Spleen (tissue), 11 donors: ENCODE data around the gene HAPLN2. TPM values are rescaled to one million over a fixed set of nuclear protein-coding genes. Genes with fewer than 3 reads are reported as not detected.

ENCODE experiments used
- DNase-seq: peaks from one replicate; pipeline ENCODE4 v3.0.0-alpha.2; 2020
- H3K27ac ChIP-seq, 8 donors: fragments of 200-600 bp; sonication (generic) in 7 of 8; 1 replicate in 4 of 8; 2 replicates in 4 of 8; pipeline versions ENCODE4 v1.5.0 to v1.8.0; 2016 to 2021; ENCODE audit warnings: inconsistent platforms in 4 of 8, mild to moderate bottlenecking in 4 of 8, moderate library complexity in 1 of 8
- H3K27me3 ChIP-seq, 7 donors: fragments of 200-600 bp; sonication (generic) in 6 of 7; replicated peaks in 1 of 7; 1 replicate in 4 of 7; 2 replicates in 3 of 7; pipeline versions ENCODE4 v1.5.0 to v1.8.0; 2016 to 2021; ENCODE audit warnings: inconsistent platforms in 3 of 7, mild to moderate bottlenecking in 1 of 7
- H3K36me3 ChIP-seq, 6 donors: fragments of 200-600 bp; sonication (generic) in 5 of 6; 1 replicate in 4 of 6; 2 replicates in 2 of 6; pipeline versions ENCODE4 v1.5.0 to v1.8.0; 2016 to 2021; ENCODE audit warnings: inconsistent platforms in 2 of 6
- H3K4me1 ChIP-seq, 6 donors: fragments of 200-600 bp; sonication (generic) in 5 of 6; 1 replicate in 3 of 6; 2 replicates in 3 of 6; pipeline versions ENCODE4 v1.5.0 to v1.8.0; 2016 to 2021; ENCODE audit warnings: inconsistent platforms in 3 of 6
- H3K4me3 ChIP-seq, 8 donors: fragments of 200-600 bp; sonication (generic) in 7 of 8; 1 replicate in 4 of 8; 2 replicates in 4 of 8; pipeline versions ENCODE4 v1.5.0 to v1.8.0; 2016 to 2021; ENCODE audit warnings: inconsistent platforms in 4 of 8, mild to moderate bottlenecking in 4 of 8, moderate library complexity in 2 of 8
- H3K9me3 ChIP-seq, 8 donors: fragments of 200-600 bp; sonication (generic) in 7 of 8; 1 replicate in 4 of 8; 2 replicates in 4 of 8; pipeline versions ENCODE4 v1.5.0 to v1.8.0; 2016 to 2021; ENCODE audit warnings: inconsistent platforms in 4 of 8
- POLR2A ChIP-seq, 3 donors: fragments of 450-650 bp; IDR thresholded peaks; one replicate each; pipeline ENCODE4 v1.5.1; 2017; ENCODE audit warnings: antibody characterized with exemption in 3 of 3, mild to moderate bottlenecking in 1 of 3
- POLR2AphosphoS5 ChIP-seq, 3 donors: sonication (generic); formaldehyde crosslinking; IDR thresholded peaks; one replicate each; pipeline ENCODE4 v1.5.1; 2017; ENCODE audit warnings: antibody characterized with exemption in 3 of 3
- WGBS, 5 donors: extraction: QIAGEN DNeasy Blood & Tissue Kit in 3 of 5; methylation state at CpG; one replicate each; pipeline versions ENCODE4 v1.1.5 to v1.1.7; 2013 to 2018; 5-methylcytosine and 5-hydroxymethylcytosine counted together
- intact Hi-C: fragments of 100-400 bp; cut with DNase I; formaldehyde crosslinking; loops from one replicate; pipeline ENCODE4 v1.15.0; 2023; ENCODE audit warnings: low total_unique reads
- polyA plus RNA-seq, 3 donors: library from polyadenylated mRNA; stranded (reverse); fragments of 200-250 nt; gene quantifications; one replicate each; pipeline ENCODE4 v1.2.1, GENCODE V29; 2013
- total RNA-seq, 7 donors: library from RNA; depleted of rRNA in 3 of 7; stranded (reverse); fragments of >200 nt in 3 of 7; fragmentation: NEBNext Ultra II Directional in 4 of 7; extraction: Animal tissue kit (Norgen Biotek cat#: 25700) in 4 of 7; gene quantifications; one replicate each; pipeline versions ENCODE4 v1.1.0 to v1.2.1, GENCODE V29; 2016 to 2021
- TF ChIP-seq, protein P1 (sequence below), 11 experiments: fragments of 200-600 bp in 7 of 11; fragments of 450-650 bp in 4 of 11; sonication (generic) in 4 of 11; IDR thresholded peaks in 8 of 11; conservative IDR thresholded peaks in 3 of 11; 1 replicate in 7 of 11; 2 replicates in 4 of 11; pipeline versions ENCODE4 v1.4.0 to v1.8.0; 2016 to 2021; ENCODE audit warnings: antibody characterized with exemption in 11 of 11, inconsistent platforms in 4 of 11, mild to moderate bottlenecking in 1 of 11
- donor health status: healthy with polysubstance abuse.
- donor health status: DM: no; HTN: no; CAD: no; lungs with moderate emphysema.
- donor health status: DM: no; HTN: no; CAD: no.
- donor health status: Bipolar disorder and iron deficiency.
- donor health status: healthy.
- donor health status: DM: no; HTN: no; CAD: no.
- donor health status: DM: yes; HTN: yes; CAD: no.

The HAPLN2 gene
- total and polyA plus RNA-seq, 10 donors = 0.20 to 1.1 (median 0.36) TPM; not detected in 4

DNA sequence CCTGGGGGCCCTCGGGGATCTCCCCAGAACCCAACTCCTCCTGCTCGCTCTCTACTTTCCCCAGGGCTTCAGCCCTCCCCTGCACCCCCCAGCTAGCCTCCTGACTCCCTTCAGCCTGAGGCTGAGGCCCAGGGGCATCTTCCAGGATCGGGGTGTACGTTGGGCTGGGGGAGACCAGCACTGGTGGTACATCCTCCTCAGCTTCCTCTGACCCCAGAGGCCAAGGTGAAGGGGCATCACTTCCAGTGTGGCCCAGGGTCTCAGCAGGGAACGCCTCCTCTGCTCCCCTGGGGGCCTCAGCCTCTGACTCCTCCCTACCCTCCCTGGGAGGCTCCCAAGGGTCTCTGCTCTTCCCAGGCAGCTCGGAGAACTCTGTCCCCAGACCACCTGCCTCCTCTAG lies 51.1 kb downstream of the HAPLN2 start:
- Histone ChIP-seq H3K27ac (peak overlapping the region; percentile 35 to 87 (median 79)), H3K4me3 (no peak overlapping the region), H3K9me3 (no peaks in the 10 kb centered on the region), H3K36me3 (peaks cover 0 to 32% (median 0%) of the 10 kb centered on the region in 6 donors), H3K27me3 (peaks cover 0 to 19% (median 0%) of the 10 kb centered on the region in 7 donors), H3K4me1 (peaks cover 16 to 96% (median 68%) of the 10 kb centered on the region in 6 donors)
- WGBS, 5 donors = 56 to 69% (median 66%) methylated on average over 6 of the region's 6 CpGs
- TF ChIP-seq, protein P1, sequence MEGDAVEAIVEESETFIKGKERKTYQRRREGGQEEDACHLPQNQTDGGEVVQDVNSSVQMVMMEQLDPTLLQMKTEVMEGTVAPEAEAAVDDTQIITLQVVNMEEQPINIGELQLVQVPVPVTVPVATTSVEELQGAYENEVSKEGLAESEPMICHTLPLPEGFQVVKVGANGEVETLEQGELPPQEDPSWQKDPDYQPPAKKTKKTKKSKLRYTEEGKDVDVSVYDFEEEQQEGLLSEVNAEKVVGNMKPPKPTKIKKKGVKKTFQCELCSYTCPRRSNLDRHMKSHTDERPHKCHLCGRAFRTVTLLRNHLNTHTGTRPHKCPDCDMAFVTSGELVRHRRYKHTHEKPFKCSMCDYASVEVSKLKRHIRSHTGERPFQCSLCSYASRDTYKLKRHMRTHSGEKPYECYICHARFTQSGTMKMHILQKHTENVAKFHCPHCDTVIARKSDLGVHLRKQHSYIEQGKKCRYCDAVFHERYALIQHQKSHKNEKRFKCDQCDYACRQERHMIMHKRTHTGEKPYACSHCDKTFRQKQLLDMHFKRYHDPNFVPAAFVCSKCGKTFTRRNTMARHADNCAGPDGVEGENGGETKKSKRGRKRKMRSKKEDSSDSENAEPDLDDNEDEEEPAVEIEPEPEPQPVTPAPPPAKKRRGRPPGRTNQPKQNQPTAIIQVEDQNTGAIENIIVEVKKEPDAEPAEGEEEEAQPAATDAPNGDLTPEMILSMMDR (IDR thresholded peaks at IDR 0.05 in 8 of 11, conservative IDR thresholded peaks at IDR 0.05 in 3 of 11) = no peak
- TF ChIP-seq POLR2A (IDR thresholded peaks at IDR 0.05) (no peak), POLR2AphosphoS5 (IDR thresholded peaks at IDR 0.05) (no peak)
- no peak for DNase-seq
- intact Hi-C loops = no loop called here

DNA sequence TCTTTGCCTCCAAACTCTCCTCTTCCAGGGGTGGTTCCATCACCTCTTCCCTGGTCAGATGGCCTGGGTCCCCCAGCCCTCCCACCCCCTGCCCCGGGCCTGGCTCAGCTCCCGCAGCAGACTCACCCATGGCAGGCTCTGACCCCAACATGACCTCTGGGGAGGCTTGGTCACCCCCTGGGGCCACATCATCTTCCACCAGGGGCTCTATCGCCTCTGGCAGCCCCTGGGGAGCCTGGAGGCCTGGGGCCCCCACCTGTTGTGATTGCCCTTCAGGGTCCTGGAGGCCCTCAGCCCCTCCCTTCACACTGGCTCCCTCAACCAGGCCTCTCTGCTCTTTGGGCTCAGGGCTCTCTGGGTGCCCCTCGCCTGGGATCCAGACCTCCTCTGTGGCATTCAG lies 51.6 kb downstream of the HAPLN2 start:
- no peak for DNase-seq
- TF ChIP-seq, protein P1 (IDR thresholded peaks at IDR 0.05 in 8 of 11, conservative IDR thresholded peaks at IDR 0.05 in 3 of 11) = no peak
- no peak for TF ChIP-seq POLR2A (IDR thresholded peaks at IDR 0.05)
- TF ChIP-seq POLR2AphosphoS5 (IDR thresholded peaks at IDR 0.05) = no peak
- Histone ChIP-seq H3K27me3 (peaks cover 0 to 23% (median 0%) of the 10 kb centered on the region in 7 donors), H3K4me1 (peaks cover 12 to 95% (median 63%) of the 10 kb centered on the region in 6 donors), H3K27ac (peak overlapping the region; percentile 13 to 87 (median 79)), H3K36me3 (peaks cover 0 to 32% (median 0%) of the 10 kb centered on the region in 6 donors), H3K4me3 (no peak overlapping the region), H3K9me3 (no peaks in the 10 kb centered on the region)
- intact Hi-C loops = no loop called here
- 61 to 93% (median 68%) methylated on average over 4 of the region's 4 CpGs for WGBS, 5 donors

DNA sequence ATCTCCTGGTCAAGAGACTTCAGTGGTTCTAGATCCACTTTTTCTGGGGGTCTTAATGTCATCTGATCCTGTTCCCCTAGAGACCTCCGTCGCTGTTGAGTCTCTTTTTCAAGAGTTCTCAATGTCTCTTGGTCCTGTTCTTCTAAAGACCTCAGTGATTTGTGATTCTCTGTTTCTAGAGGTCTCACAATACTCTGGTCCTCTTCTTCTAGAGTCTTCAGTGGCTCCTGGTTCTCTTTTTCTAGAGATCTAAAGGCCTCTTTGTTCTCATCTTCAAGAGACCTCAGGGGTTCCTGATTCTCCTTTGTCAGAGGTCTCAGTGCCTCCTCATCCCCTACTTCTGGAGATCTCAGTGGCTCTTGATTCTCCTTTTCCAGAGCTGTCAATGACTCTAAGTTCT lies 52.6 kb downstream of the HAPLN2 start:
- peaks cover 0 to 32% (median 0%) of the 10 kb centered on the region in 6 donors for H3K36me3 ChIP-seq
- 90 to 95% (median 94%) methylated on average over 2 of the region's 2 CpGs for WGBS, 5 donors
- H3K9me3 ChIP-seq = no peaks in the 10 kb centered on the region
- intact Hi-C loops = no loop called here
- H3K27ac ChIP-seq = peak overlapping the region in 4 of 8 donors; percentile 0 to 87 (median 84)
- DNase-seq = no peak
- H3K4me3 ChIP-seq = no peak overlapping the region
- TF ChIP-seq, protein P1 (IDR thresholded peaks at IDR 0.05 in 8 of 11, conservative IDR thresholded peaks at IDR 0.05 in 3 of 11) = no peak
- TF ChIP-seq POLR2A (IDR thresholded peaks at IDR 0.05) (no peak), POLR2AphosphoS5 (IDR thresholded peaks at IDR 0.05) (no peak)
- H3K4me1 ChIP-seq = peaks cover 10 to 93% (median 57%) of the 10 kb centered on the region in 6 donors
- H3K27me3 ChIP-seq = peaks cover 0 to 33% (median 9%) of the 10 kb centered on the region in 7 donors

DNA sequence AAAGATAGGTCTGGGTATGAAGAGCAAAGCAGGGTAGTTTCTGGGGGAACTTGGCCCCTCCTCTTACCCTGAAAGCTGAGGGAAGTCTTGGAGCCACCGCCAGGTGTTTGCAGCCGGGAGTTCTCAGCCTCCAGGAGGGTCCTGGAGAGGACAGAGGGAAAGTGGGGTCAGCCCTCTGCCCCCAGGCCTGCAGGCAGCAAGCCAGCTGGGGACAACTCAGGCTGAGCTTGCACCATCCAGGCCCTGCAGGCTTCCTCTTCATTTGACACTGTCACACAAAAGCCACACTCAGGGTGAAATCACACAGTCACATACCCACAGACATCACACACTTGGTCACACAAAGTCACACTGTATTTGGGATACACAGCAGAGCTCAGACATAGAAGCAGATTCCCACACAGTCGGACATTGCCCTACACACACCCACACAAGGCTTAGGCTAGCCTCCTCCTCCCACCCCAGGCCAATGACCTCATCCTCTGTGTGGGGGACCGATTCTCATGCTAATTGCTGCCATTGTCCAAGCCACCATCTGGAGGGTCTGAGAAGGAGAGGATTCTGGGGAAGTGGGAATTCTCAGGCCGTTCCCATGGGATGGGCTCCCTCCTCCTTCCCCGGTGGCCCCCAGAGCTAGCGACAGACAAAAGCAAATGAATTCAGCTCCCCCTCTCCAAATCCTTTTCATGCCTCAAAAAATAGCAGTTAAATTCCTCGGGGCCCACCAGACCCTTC lies 54.3 kb downstream of the HAPLN2 start:
- Histone ChIP-seq H3K4me1 (peaks cover 3 to 93% (median 62%) of the 10 kb centered on the region in 6 donors), H3K27me3 (peaks cover 0 to 51% (median 23%) of the 10 kb centered on the region in 7 donors), H3K4me3 (peak overlapping the region in 6 of 8 donors; percentile 25 to 73 (median 56)), H3K36me3 (peaks cover 0 to 32% (median 0%) of the 10 kb centered on the region in 6 donors), H3K27ac (peak overlapping the region in 7 of 8 donors; percentile 26 to 87 (median 82)), H3K9me3 (no peaks in the 10 kb centered on the region)
- TF ChIP-seq POLR2AphosphoS5 (IDR thresholded peaks at IDR 0.05) (peak in 2 of 3 donors; percentile 44 to 48), POLR2A (IDR thresholded peaks at IDR 0.05) (no peak)
- WGBS, 5 donors = 64 to 68% (median 65%) methylated on average over 7 to 8 of the region's 8 CpGs
- intact Hi-C loops = no loop called here
- DNase-seq = no peak

Other genes with a start within 250 kb of the HAPLN2 start
- 100 to 1,000 TPM in 1 of 7 donors, 10 to 100 TPM in 6; 56.0 to 103 (median 71.4) TPM for gene MEF2D, start 118.6 kb upstream of the HAPLN2 start, total RNA-seq
- 10 to 100 TPM in 1 of 3 donors, 1 to 10 TPM in 2; 7.4 to 22.5 (median 7.6) TPM for gene MEF2D, start 118.6 kb upstream of the HAPLN2 start, polyA plus RNA-seq
- gene IQGAP3, start 46.9 kb upstream of the HAPLN2 start, total RNA-seq = 1 to 10 TPM in 3 of 7 donors, under 1 TPM in 4; 0.43 to 2.2 (median 0.86) TPM
- gene IQGAP3, start 46.9 kb upstream of the HAPLN2 start, polyA plus RNA-seq = under 1 TPM; 0.24 to 0.47 (median 0.35) TPM
- 1 to 10 TPM; 2.3 to 6.4 (median 4.3) TPM for gene TTC24, start 39.7 kb upstream of the HAPLN2 start, total RNA-seq
- gene TTC24, start 39.7 kb upstream of the HAPLN2 start, polyA plus RNA-seq = 1 to 10 TPM; 2.7 to 5.0 (median 2.8) TPM
- 10 to 100 TPM; 34.7 to 50.5 (median 48.3) TPM for gene NAXE, start 27.6 kb upstream of the HAPLN2 start, total RNA-seq
- gene NAXE, start 27.6 kb upstream of the HAPLN2 start, polyA plus RNA-seq = 10 to 100 TPM; 48.1 to 74.7 (median 54.8) TPM
- gene GPATCH4, start 17.9 kb upstream of the HAPLN2 start, total RNA-seq = 10 to 100 TPM; 14.9 to 49.6 (median 26.2) TPM
- 10 to 100 TPM; 12.3 to 25.4 (median 13.8) TPM for gene GPATCH4, start 17.9 kb upstream of the HAPLN2 start, polyA plus RNA-seq
- gene BCAN, start 22.7 kb downstream of the HAPLN2 start, total RNA-seq = not detected
- under 1 TPM in 2 of 3 donors, not detected in 1; 0.10 to 0.11 TPM for gene BCAN, start 22.7 kb downstream of the HAPLN2 start, polyA plus RNA-seq
- 100 to 1,000 TPM in 2 of 7 donors, 10 to 100 TPM in 5; 36.0 to 146 (median 58.3) TPM for gene NES, start 58.0 kb downstream of the HAPLN2 start, total RNA-seq
- gene NES, start 58.0 kb downstream of the HAPLN2 start, polyA plus RNA-seq = 10 to 100 TPM in 1 of 3 donors, 1 to 10 TPM in 2; 4.3 to 39.5 (median 6.7) TPM
- gene CRABP2, start 86.2 kb downstream of the HAPLN2 start, total RNA-seq = 10 to 100 TPM in 1 of 7 donors, 1 to 10 TPM in 6; 1.2 to 13.1 (median 3.8) TPM
- gene CRABP2, start 86.2 kb downstream of the HAPLN2 start, polyA plus RNA-seq = 1 to 10 TPM; 1.2 to 5.3 (median 1.8) TPM
- 10 to 100 TPM; 23.2 to 41.1 (median 32.4) TPM for gene METTL25B, start 109.1 kb downstream of the HAPLN2 start, total RNA-seq
- gene METTL25B, start 109.1 kb downstream of the HAPLN2 start, polyA plus RNA-seq = 10 to 100 TPM; 33.0 to 43.8 (median 42.9) TPM
- 10 to 100 TPM; 24.0 to 46.7 (median 33.8) TPM for gene ISG20L2, start 109.4 kb downstream of the HAPLN2 start, total RNA-seq
- gene ISG20L2, start 109.4 kb downstream of the HAPLN2 start, polyA plus RNA-seq = 10 to 100 TPM in 1 of 3 donors, 1 to 10 TPM in 2; 6.6 to 14.4 (median 9.8) TPM
- gene MRPL24, start 121.7 kb downstream of the HAPLN2 start, total RNA-seq = 10 to 100 TPM; 15.2 to 45.3 (median 37.3) TPM
- gene MRPL24, start 121.7 kb downstream of the HAPLN2 start, polyA plus RNA-seq = 10 to 100 TPM; 64.8 to 83.5 (median 82.8) TPM
- gene HDGF, start 132.3 kb downstream of the HAPLN2 start, total RNA-seq = 100 to 1,000 TPM in 4 of 7 donors, 10 to 100 TPM in 3; 80.9 to 143 (median 110) TPM
- 100 to 1,000 TPM in 1 of 3 donors, 10 to 100 TPM in 2; 48.8 to 100 (median 66.0) TPM for gene HDGF, start 132.3 kb downstream of the HAPLN2 start, polyA plus RNA-seq
- 10 to 100 TPM; 45.4 to 64.6 (median 57.9) TPM for gene PRCC, start 148.1 kb downstream of the HAPLN2 start, total RNA-seq
- gene PRCC, start 148.1 kb downstream of the HAPLN2 start, polyA plus RNA-seq = 10 to 100 TPM; 39.1 to 55.9 (median 52.5) TPM
- 10 to 100 TPM; 10.4 to 22.1 (median 15.1) TPM for gene SH2D2A, start 197.4 kb downstream of the HAPLN2 start, total RNA-seq
- gene SH2D2A, start 197.4 kb downstream of the HAPLN2 start, polyA plus RNA-seq = 1 to 10 TPM; 3.6 to 5.6 (median 5.2) TPM
- gene INSRR, start 239.7 kb downstream of the HAPLN2 start, total RNA-seq = under 1 TPM in 3 of 7 donors, not detected in 4; 0.09 TPM
- gene INSRR, start 239.7 kb downstream of the HAPLN2 start, polyA plus RNA-seq = under 1 TPM in 1 of 3 donors, not detected in 2; under 0.01 TPM
- gene NTRK1, start 241.4 kb downstream of the HAPLN2 start, total RNA-seq = 1 to 10 TPM in 1 of 7 donors, under 1 TPM in 3, not detected in 3; 0.18 to 1.4 (median 0.48) TPM
- gene NTRK1, start 241.4 kb downstream of the HAPLN2 start, polyA plus RNA-seq = under 1 TPM in 2 of 3 donors, not detected in 1; 0.09 to 0.22 TPM